ENCODE results near the gene RBPJ.
A peak's percentile ranks its signal among the peaks of the same experiment; 100 is the strongest.

The RBPJ gene
- total RNA-seq: 63.4 to 719 (median 258) reads per million in 9 experiments

- DNase-seq (peak; percentile 80 to 84 (median 84)), ATAC-seq (replicated peaks) (peak; percentile 25)
- peak within 1 kb of the TSS; percentile 96 to 97 for H3K27ac Mint-ChIP-seq
- H3K4me1 Mint-ChIP-seq (ENCODE audit: low read depth in 2 of 2): peaks cover 34 to 48% of the 10 kb centered on the region in 2 donors
- no peaks in the 10 kb centered on the region for H3K27me3 Mint-ChIP-seq
- peaks cover 43% of the 10 kb centered on the region for H3K36me3 Mint-ChIP-seq (ENCODE audit: insufficient read depth)
- H3K4me3 Mint-ChIP-seq: peak within 1 kb of the TSS; percentile 89 to 93
- no peaks in the 10 kb centered on the region for H3K9me3 Mint-ChIP-seq
These were observed at the start of gene RBPJ for GRCh38 chr4:26320538-26321372. RBPJ (plus strand) TSS chr4:26321014; CDS start chr4:26321029, 15 bp downstream.

- ATAC-seq (replicated peaks) (no peak), DNase-seq (no peak)
- peak overlapping the region in 1 of 2 donors; percentile 20 for H3K27ac Mint-ChIP-seq
- H3K36me3 Mint-ChIP-seq (ENCODE audit: insufficient read depth): no peaks in the 10 kb centered on the region
- no peaks in the 10 kb centered on the region for H3K4me1 Mint-ChIP-seq (ENCODE audit: low read depth in 2 of 2)
- H3K9me3 Mint-ChIP-seq: no peaks in the 10 kb centered on the region
- no peak overlapping the region for H3K4me3 Mint-ChIP-seq
- H3K27me3 Mint-ChIP-seq: peaks cover under 1 to 1% of the 10 kb centered on the region in 2 donors
These were observed 49.1 kb upstream of the RBPJ start for GRCh38 chr4:26271703-26272102.

GRCh38 chr4:26272654-26273615 is 47.9 kb upstream of the RBPJ start:
- no peaks in the 10 kb centered on the region for H3K36me3 Mint-ChIP-seq (ENCODE audit: insufficient read depth)
- no peak for ATAC-seq (replicated peaks)
- H3K4me1 Mint-ChIP-seq (ENCODE audit: low read depth in 2 of 2): no peaks in the 10 kb centered on the region
- no peak overlapping the region for H3K4me3 Mint-ChIP-seq
- no peaks in the 10 kb centered on the region for H3K9me3 Mint-ChIP-seq
- no peaks in the 10 kb centered on the region for H3K27me3 Mint-ChIP-seq
- no peak overlapping the region for H3K27ac Mint-ChIP-seq
- no peak for DNase-seq

- Mint-ChIP-seq H3K27ac (no peak overlapping the region), H3K4me1 (ENCODE audit: low read depth in 2 of 2) (no peaks in the 10 kb centered on the region), H3K36me3 (ENCODE audit: insufficient read depth) (no peaks in the 10 kb centered on the region), H3K27me3 (no peaks in the 10 kb centered on the region), H3K4me3 (no peak overlapping the region), H3K9me3 (no peaks in the 10 kb centered on the region)
- no peak for DNase-seq
- no peak for ATAC-seq (replicated peaks)
These were observed 47.2 kb upstream of the RBPJ start for GRCh38 chr4:26273616-26273980.

GRCh38 chr4:26275281-26275680 is 45.5 kb upstream of the RBPJ start:
- Mint-ChIP-seq H3K4me1 (ENCODE audit: low read depth in 2 of 2) (no peaks in the 10 kb centered on the region), H3K9me3 (no peaks in the 10 kb centered on the region), H3K36me3 (ENCODE audit: insufficient read depth) (no peaks in the 10 kb centered on the region), H3K27ac (no peak overlapping the region), H3K27me3 (no peaks in the 10 kb centered on the region), H3K4me3 (no peak overlapping the region)
- DNase-seq (no peak), ATAC-seq (replicated peaks) (no peak)

- no peak overlapping the region for H3K27ac Mint-ChIP-seq
- ATAC-seq (replicated peaks): no peak
- no peak overlapping the region for H3K4me3 Mint-ChIP-seq
- no peaks in the 10 kb centered on the region for H3K9me3 Mint-ChIP-seq
- H3K36me3 Mint-ChIP-seq (ENCODE audit: insufficient read depth): no peaks in the 10 kb centered on the region
- DNase-seq: no peak
- H3K27me3 Mint-ChIP-seq: no peaks in the 10 kb centered on the region
- H3K4me1 Mint-ChIP-seq (ENCODE audit: low read depth in 2 of 2): no peaks in the 10 kb centered on the region
These were observed 41.4 kb upstream of the RBPJ start for GRCh38 chr4:26279446-26279845.

DNA sequence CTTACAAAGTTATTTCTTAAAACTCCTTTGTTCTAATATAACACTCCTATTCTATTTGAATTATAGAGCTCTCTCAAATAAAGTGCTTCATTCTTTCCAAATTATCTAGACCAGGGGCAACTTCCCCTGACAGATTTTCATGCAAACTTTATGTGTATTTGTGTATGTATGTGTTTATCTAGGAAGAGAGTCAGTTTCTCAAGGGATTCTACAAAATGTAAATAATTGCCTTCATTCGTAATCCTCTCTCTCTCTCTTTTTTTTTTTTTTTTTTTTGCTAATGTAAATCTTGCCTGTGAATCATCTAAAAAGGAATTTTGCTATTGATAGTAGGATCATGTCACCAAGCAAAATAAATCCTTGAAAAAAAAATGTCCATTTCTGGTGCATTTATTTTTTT is 38.9 kb upstream of the RBPJ start:
- no peak overlapping the region for H3K27ac Mint-ChIP-seq
- no peaks in the 10 kb centered on the region for H3K27me3 Mint-ChIP-seq
- H3K9me3 Mint-ChIP-seq: no peaks in the 10 kb centered on the region
- H3K4me1 Mint-ChIP-seq (ENCODE audit: low read depth in 2 of 2): no peaks in the 10 kb centered on the region
- H3K4me3 Mint-ChIP-seq: no peak overlapping the region
- no peak for DNase-seq
- H3K36me3 Mint-ChIP-seq (ENCODE audit: insufficient read depth): no peaks in the 10 kb centered on the region
- no peak for ATAC-seq (replicated peaks)

- Mint-ChIP-seq H3K4me1 (ENCODE audit: low read depth in 2 of 2) (peaks cover 8 to 10% of the 10 kb centered on the region in 2 donors), H3K36me3 (ENCODE audit: insufficient read depth) (peaks cover 3% of the 10 kb centered on the region), H3K27ac (no peak overlapping the region), H3K27me3 (no peaks in the 10 kb centered on the region), H3K9me3 (no peaks in the 10 kb centered on the region), H3K4me3 (no peak overlapping the region)
- DNase-seq: no peak
- no peak for ATAC-seq (replicated peaks)
These were observed 36.3 kb upstream of the RBPJ start for GRCh38 chr4:26284536-26284935.

DNA sequence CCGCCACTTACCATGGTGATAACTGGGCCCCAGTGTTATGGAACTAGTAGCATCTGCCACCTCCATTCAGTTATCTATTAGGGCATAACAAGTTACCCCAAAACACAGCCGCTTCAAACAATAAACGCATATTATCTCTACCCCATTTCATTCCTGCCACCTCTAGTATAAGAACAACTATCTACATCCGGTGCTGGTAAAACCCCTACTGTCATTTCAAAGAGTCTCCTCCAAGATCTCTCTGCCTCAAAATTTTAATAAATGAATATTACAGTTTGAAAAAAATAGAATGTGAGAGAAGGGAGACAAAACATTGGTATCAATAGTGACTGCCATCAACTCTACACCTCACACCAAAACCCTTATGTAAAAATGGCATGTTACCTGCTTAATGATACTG is 35.5 kb upstream of the RBPJ start:
- ATAC-seq (replicated peaks): no peak
- no peak overlapping the region for H3K27ac Mint-ChIP-seq
- no peaks in the 10 kb centered on the region for H3K9me3 Mint-ChIP-seq
- no peak for DNase-seq
- no peak overlapping the region for H3K4me3 Mint-ChIP-seq
- no peaks in the 10 kb centered on the region for H3K27me3 Mint-ChIP-seq
- peaks cover 8 to 10% of the 10 kb centered on the region in 2 donors for H3K4me1 Mint-ChIP-seq (ENCODE audit: low read depth in 2 of 2)
- H3K36me3 Mint-ChIP-seq (ENCODE audit: insufficient read depth): peaks cover 3% of the 10 kb centered on the region

GRCh38 chr4:26287756-26288155 is 33.1 kb upstream of the RBPJ start:
- Mint-ChIP-seq H3K9me3 (no peaks in the 10 kb centered on the region), H3K36me3 (ENCODE audit: insufficient read depth) (peaks cover 3% of the 10 kb centered on the region), H3K4me3 (no peak overlapping the region), H3K4me1 (ENCODE audit: low read depth in 2 of 2) (peaks cover 8 to 10% of the 10 kb centered on the region in 2 donors), H3K27ac (peak overlapping the region in 1 of 2 donors; percentile 52), H3K27me3 (no peaks in the 10 kb centered on the region)
- DNase-seq (no peak), ATAC-seq (replicated peaks) (no peak)

GRCh38 chr4:26288355-26288909 is 32.4 kb upstream of the RBPJ start:
- H3K4me1 Mint-ChIP-seq (ENCODE audit: low read depth in 2 of 2): peaks cover 8 to 10% of the 10 kb centered on the region in 2 donors
- no peak for DNase-seq
- peak overlapping the region in 1 of 2 donors; percentile 52 for H3K27ac Mint-ChIP-seq
- ATAC-seq (replicated peaks): peak; percentile 58
- H3K9me3 Mint-ChIP-seq: no peaks in the 10 kb centered on the region
- H3K4me3 Mint-ChIP-seq: no peak overlapping the region
- peaks cover 3% of the 10 kb centered on the region for H3K36me3 Mint-ChIP-seq (ENCODE audit: insufficient read depth)
- H3K27me3 Mint-ChIP-seq: no peaks in the 10 kb centered on the region

DNA sequence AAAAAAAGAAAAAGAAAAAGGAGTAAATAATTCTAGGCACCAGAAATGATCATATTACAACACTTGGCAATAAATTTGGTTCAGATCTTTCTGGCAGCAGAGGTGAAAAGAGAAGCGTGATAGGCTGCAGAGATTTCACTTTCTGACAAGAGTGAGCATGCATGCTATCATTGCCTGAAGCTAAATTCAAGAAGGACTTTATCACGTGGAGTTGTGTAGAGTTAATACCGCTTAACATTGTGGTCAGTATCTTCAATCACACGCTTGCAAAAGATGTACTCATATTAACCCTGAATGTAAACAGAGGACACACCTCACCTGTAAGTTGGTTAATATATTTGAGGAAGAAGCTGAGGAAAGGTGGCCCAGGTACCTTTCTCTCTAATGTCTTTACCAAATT is 31.4 kb upstream of the RBPJ start:
- peaks cover 8 to 10% of the 10 kb centered on the region in 2 donors for H3K4me1 Mint-ChIP-seq (ENCODE audit: low read depth in 2 of 2)
- no peak for ATAC-seq (replicated peaks)
- H3K27ac Mint-ChIP-seq: no peak overlapping the region

DNA sequence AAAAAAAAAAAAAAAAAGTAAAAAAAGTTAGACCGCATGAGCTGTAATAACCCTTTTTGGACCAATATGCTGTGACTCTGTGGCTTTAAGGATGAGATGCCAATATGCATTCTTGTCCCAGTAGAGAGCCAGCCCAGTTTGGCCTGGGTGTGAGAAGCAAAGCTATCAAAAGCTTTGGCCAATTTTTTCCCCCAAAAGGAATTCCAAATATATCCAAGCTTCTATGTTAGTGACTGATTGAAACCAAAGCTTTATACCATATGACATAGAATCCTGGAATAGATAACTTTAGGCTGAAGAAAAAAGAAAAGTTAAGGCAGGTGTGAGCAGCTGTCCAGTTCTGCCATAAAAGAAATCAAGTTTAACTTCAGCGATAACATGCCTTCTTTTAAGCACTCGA is 30.5 kb upstream of the RBPJ start:
- no peak for ATAC-seq (replicated peaks)
- H3K27me3 Mint-ChIP-seq: no peaks in the 10 kb centered on the region

More for the DNA sequence above, 31.4 kb upstream of the RBPJ start:
- no peaks in the 10 kb centered on the region for H3K9me3 Mint-ChIP-seq
- no peak overlapping the region for H3K4me3 Mint-ChIP-seq
- H3K27me3 Mint-ChIP-seq: no peaks in the 10 kb centered on the region
- no peak for DNase-seq
- H3K36me3 Mint-ChIP-seq (ENCODE audit: insufficient read depth): peaks cover 3% of the 10 kb centered on the region

More for the DNA sequence above, 30.5 kb upstream of the RBPJ start:
- DNase-seq: no peak
- no peaks in the 10 kb centered on the region for H3K9me3 Mint-ChIP-seq
- H3K27ac Mint-ChIP-seq: no peak overlapping the region
- H3K4me3 Mint-ChIP-seq: no peak overlapping the region
- peaks cover 8 to 10% of the 10 kb centered on the region in 2 donors for H3K4me1 Mint-ChIP-seq (ENCODE audit: low read depth in 2 of 2)
- H3K36me3 Mint-ChIP-seq (ENCODE audit: insufficient read depth): peaks cover 3% of the 10 kb centered on the region
